Erythroblast (primary cell): Measurements from ENCODE around the gene FOXN1.

Experiments
- GATA1 ChIP-seq: IDR thresholded peaks from 2 replicates; pipeline ENCODE4 v1.6.1; 2011; ENCODE audit warnings: low read depth, mild to moderate bottlenecking, control low read depth, low read length, moderate library complexity
- POLR2A ChIP-seq: IDR thresholded peaks from 2 replicates; pipeline ENCODE4 v1.6.1; 2011; ENCODE audit warnings: mild to moderate bottlenecking, low read length

DNA sequence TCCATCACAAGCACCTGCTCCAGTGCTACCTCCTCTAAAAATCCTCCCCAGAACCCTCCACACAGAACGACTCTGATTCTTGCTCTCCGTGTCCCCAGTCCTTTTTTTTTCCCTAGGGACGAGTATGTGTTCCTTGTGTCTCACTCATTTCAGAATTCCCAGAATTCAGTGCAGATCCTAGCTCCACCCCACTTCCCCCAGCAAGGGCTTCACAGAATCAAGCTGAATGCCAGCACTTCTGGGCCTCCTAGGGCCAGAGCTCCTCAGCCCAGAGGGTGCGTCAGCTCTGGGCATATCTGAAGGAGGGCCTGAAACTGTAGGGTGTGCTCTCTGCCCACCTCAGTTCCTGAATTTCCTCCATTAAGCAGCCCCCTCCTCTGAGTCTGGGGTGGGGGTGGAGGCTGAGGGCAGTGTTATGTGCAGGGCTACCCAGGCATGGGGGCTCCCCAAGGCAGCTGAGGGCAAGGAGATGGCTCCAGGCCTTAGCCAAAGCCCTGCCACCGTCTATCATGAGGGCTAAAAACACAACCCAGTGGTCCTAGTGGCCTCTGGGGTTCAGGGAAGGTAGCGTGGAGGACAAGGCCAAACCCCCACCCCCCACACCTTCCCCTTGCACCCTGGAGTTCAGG lies 39.8 kb downstream of the FOXN1 start:
- TF ChIP-seq POLR2A (no peak), GATA1 (no peak)
